Measurements from ENCODE around the gene DLK1. TPM values are rescaled to one million over a fixed set of nuclear protein-coding genes. Genes with fewer than 3 reads are reported as not detected.

The DLK1 gene
- total RNA-seq, 1 donor from 2014 or later: not detected

GRCh38 chr14:100684154-100684553, 42.5 kb upstream of the DLK1 start:
- Histone ChIP-seq H3K27me3 (ENCODE audit: control insufficient read depth, insufficient read depth, low read length) (peaks cover 6% of the 10 kb centered on the region), H3K4me3 (ENCODE audit: low read depth, low read length) (no peak overlapping the region), H3K36me3 (ENCODE audit: control insufficient read depth, insufficient read depth, low read length) (no peaks in the 10 kb centered on the region)
- TF ChIP-seq, protein P1, sequence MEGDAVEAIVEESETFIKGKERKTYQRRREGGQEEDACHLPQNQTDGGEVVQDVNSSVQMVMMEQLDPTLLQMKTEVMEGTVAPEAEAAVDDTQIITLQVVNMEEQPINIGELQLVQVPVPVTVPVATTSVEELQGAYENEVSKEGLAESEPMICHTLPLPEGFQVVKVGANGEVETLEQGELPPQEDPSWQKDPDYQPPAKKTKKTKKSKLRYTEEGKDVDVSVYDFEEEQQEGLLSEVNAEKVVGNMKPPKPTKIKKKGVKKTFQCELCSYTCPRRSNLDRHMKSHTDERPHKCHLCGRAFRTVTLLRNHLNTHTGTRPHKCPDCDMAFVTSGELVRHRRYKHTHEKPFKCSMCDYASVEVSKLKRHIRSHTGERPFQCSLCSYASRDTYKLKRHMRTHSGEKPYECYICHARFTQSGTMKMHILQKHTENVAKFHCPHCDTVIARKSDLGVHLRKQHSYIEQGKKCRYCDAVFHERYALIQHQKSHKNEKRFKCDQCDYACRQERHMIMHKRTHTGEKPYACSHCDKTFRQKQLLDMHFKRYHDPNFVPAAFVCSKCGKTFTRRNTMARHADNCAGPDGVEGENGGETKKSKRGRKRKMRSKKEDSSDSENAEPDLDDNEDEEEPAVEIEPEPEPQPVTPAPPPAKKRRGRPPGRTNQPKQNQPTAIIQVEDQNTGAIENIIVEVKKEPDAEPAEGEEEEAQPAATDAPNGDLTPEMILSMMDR (IDR thresholded peaks at IDR 0.05; ENCODE audit: insufficient read depth, low read length, poor library complexity, severe bottlenecking): no peak
- DNase-seq (ENCODE audit: low read depth): no peak

- TF ChIP-seq, protein P1 (IDR thresholded peaks at IDR 0.05; ENCODE audit: insufficient read depth, low read length, poor library complexity, severe bottlenecking): no peak
- DNase-seq (ENCODE audit: low read depth): no peak
- Histone ChIP-seq H3K27me3 (ENCODE audit: control insufficient read depth, insufficient read depth, low read length) (peaks cover 6% of the 10 kb centered on the region), H3K36me3 (ENCODE audit: control insufficient read depth, insufficient read depth, low read length) (no peaks in the 10 kb centered on the region), H3K4me3 (ENCODE audit: low read depth, low read length) (no peak overlapping the region)
Observed at GRCh38 chr14:100684961-100685360, 41.7 kb upstream of the DLK1 start.

DNA sequence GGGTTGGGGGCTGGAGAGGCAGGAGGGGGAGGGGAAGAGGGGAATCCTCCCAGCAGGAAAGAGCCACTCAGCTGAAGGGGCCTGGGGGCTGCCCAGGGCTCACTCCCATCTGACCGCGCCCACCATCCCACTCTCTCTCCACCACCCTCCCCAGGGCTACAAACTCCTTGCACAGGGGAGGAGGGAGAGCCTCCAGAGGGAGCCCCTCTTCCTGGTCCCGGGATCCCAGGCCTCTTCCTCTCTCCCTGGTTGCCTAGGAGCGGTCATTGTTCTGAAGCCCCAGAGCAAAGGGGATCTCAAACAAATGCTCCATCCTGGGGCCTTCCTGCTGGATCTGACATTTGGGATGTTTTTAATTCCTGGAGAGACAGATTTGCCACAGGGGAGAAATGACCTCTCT, 39.8 kb upstream of the DLK1 start:
- no peaks in the 10 kb centered on the region for H3K36me3 ChIP-seq (ENCODE audit: control insufficient read depth, insufficient read depth, low read length)
- no peak for DNase-seq (ENCODE audit: low read depth)
- H3K27me3 ChIP-seq (ENCODE audit: control insufficient read depth, insufficient read depth, low read length): peaks cover 4% of the 10 kb centered on the region
- TF ChIP-seq, protein P1 (IDR thresholded peaks at IDR 0.05; ENCODE audit: insufficient read depth, low read length, poor library complexity, severe bottlenecking): no peak
- H3K4me3 ChIP-seq (ENCODE audit: low read depth, low read length): no peak overlapping the region

GRCh38 chr14:100687386-100687785, 39.3 kb upstream of the DLK1 start:
- no peak overlapping the region for H3K4me3 ChIP-seq (ENCODE audit: low read depth, low read length)
- H3K27me3 ChIP-seq (ENCODE audit: control insufficient read depth, insufficient read depth, low read length): peaks cover 4% of the 10 kb centered on the region
- H3K36me3 ChIP-seq (ENCODE audit: control insufficient read depth, insufficient read depth, low read length): no peaks in the 10 kb centered on the region
- no peak for DNase-seq (ENCODE audit: low read depth)
- TF ChIP-seq, protein P1 (IDR thresholded peaks at IDR 0.05; ENCODE audit: insufficient read depth, low read length, poor library complexity, severe bottlenecking): no peak

GRCh38 chr14:100688051-100688450, 38.6 kb upstream of the DLK1 start:
- TF ChIP-seq, protein P1 (IDR thresholded peaks at IDR 0.05; ENCODE audit: insufficient read depth, low read length, poor library complexity, severe bottlenecking): no peak
- Histone ChIP-seq H3K4me3 (ENCODE audit: low read depth, low read length) (no peak overlapping the region), H3K36me3 (ENCODE audit: control insufficient read depth, insufficient read depth, low read length) (no peaks in the 10 kb centered on the region), H3K27me3 (ENCODE audit: control insufficient read depth, insufficient read depth, low read length) (peaks cover 2% of the 10 kb centered on the region)
- DNase-seq (ENCODE audit: low read depth): no peak

Measured in kidney epithelial cell (primary cell).